Measurements from ENCODE around the gene DCUN1D2.
"Not testable (repeated sequence)": the region's sequence is repeated elsewhere in the genome, so short reads cannot be mapped to it uniquely, and the experiment has no call there.

Gene DCUN1D2

GRCh38 chr13:113443991-113444390 is 46.5 kb downstream of the DCUN1D2 start:
- TF ChIP-seq CTCF (IDR thresholded peaks at IDR 0.05; ENCODE audit: low read depth, low read length), result no peak
- no peak overlapping the region for H3K4me3 ChIP-seq (ENCODE audit: low read depth, low read length)
- DNase-seq (ENCODE audit: low read depth, low spot score), result no peak
- in situ Hi-C loops (cut with HindIII; ENCODE audit: low sequenced_read_pairs), result no loop called here

- in situ Hi-C loops (cut with HindIII; ENCODE audit: low sequenced_read_pairs), result no loop called here
- DNase-seq (ENCODE audit: low read depth, low spot score), result no peak
- no peak overlapping the region for H3K4me3 ChIP-seq (ENCODE audit: low read depth, low read length)
- no peak for TF ChIP-seq CTCF (IDR thresholded peaks at IDR 0.05; ENCODE audit: low read depth, low read length)
Measured at GRCh38 chr13:113442985-113443362, 47.5 kb downstream of the DCUN1D2 start.

GRCh38 chr13:113442354-113442984 is 48.0 kb downstream of the DCUN1D2 start:
- in situ Hi-C loops (cut with HindIII; ENCODE audit: low sequenced_read_pairs), result no loop called here

GRCh38 chr13:113441661-113442060 is 48.9 kb downstream of the DCUN1D2 start:
- no peak for DNase-seq (ENCODE audit: low read depth, low spot score)
- in situ Hi-C loops (cut with HindIII; ENCODE audit: low sequenced_read_pairs), result no loop called here

More at GRCh38 chr13:113442354-113442984, 48.0 kb downstream of the DCUN1D2 start:
- no peak for TF ChIP-seq CTCF (IDR thresholded peaks at IDR 0.05; ENCODE audit: low read depth, low read length)
- DNase-seq (ENCODE audit: low read depth, low spot score), result no peak
- H3K4me3 ChIP-seq (ENCODE audit: low read depth, low read length), result no peak overlapping the region

GRCh38 chr13:113437408-113438010 is 53.0 kb downstream of the DCUN1D2 start:
- in situ Hi-C loops (cut with HindIII; ENCODE audit: low sequenced_read_pairs), result no loop called here
- TF ChIP-seq CTCF (IDR thresholded peaks at IDR 0.05; ENCODE audit: low read depth, low read length), result no peak
- no peak for DNase-seq (ENCODE audit: low read depth, low spot score)
- no peak overlapping the region for H3K4me3 ChIP-seq (ENCODE audit: low read depth, low read length)

More at GRCh38 chr13:113441661-113442060, 48.9 kb downstream of the DCUN1D2 start:
- no peak overlapping the region for H3K4me3 ChIP-seq (ENCODE audit: low read depth, low read length)
- TF ChIP-seq CTCF (IDR thresholded peaks at IDR 0.05; ENCODE audit: low read depth, low read length), result no peak

GRCh38 chr13:113436866-113437265 is 53.6 kb downstream of the DCUN1D2 start:
- H3K4me3 ChIP-seq (ENCODE audit: low read depth, low read length); in situ Hi-C loops (cut with HindIII; ENCODE audit: low sequenced_read_pairs); DNase-seq (ENCODE audit: low read depth, low spot score): not testable (repeated sequence)

GRCh38 chr13:113435907-113436306 is 54.6 kb downstream of the DCUN1D2 start:
- DNase-seq (ENCODE audit: low read depth, low spot score); in situ Hi-C loops (cut with HindIII; ENCODE audit: low sequenced_read_pairs); H3K4me3 ChIP-seq (ENCODE audit: low read depth, low read length): not testable (repeated sequence)

All from astrocyte of the spinal cord (primary cell).